ENCODE data around the gene MTHFD1L.

Gene MTHFD1L

DNA sequence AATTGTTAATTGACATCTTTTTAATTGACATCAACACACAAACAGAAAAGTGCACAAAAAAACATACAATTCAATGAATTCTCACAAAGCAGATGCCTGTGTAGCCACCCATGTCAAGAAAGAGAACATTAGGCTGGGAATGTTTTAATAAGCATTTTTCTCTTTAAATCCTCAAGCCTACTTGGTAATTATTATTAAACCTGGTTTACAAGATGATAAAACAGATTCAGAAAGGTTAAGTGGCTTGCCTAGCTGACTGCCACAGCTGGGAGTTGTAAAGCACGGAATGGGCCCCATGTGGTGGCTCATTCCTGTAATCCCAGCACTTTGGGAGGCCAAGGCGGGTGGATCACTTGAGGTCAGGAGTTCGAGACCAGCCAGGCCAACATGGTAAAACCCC lies 284.3 kb downstream of the MTHFD1L start:
- WGBS: 95% methylated on average over 3 of the region's 3 CpGs
- Histone ChIP-seq H3K27ac (ENCODE audit: low read depth, low read length) (no peak overlapping the region), H3K9ac (ENCODE audit: low read depth, low read length) (no peak overlapping the region), H3K4me3 (ENCODE audit: low read length) (no peak overlapping the region), H3K4me1 (ENCODE audit: insufficient read depth, low read length) (0 out of 2 replicates have a peak, but pooled peaks cover 2% of the 10 kb centered on the region), H3K27me3 (ENCODE audit: insufficient read depth, low read length) (no peaks in the 10 kb centered on the region), H3K9me3 (ENCODE audit: insufficient read depth, low read depth, low read length) (no peaks in the 10 kb centered on the region), H3K36me3 (ENCODE audit: insufficient read depth, low read length) (no peaks in the 10 kb centered on the region)

All from HUES64 (cell line).